K562 (cell line): Measurements from ENCODE around the gene DIAPH1. TPM values are rescaled to one million over a fixed set of nuclear protein-coding genes. Genes with fewer than 3 reads are reported as not detected.

Experiments used
- ATAC-seq: fragments of 200-7000 bp; cut with Tn5 transposase; 3 replicates; pipeline ENCODE4 v1.9.1; 2020; ENCODE audit warnings: moderate library complexity
- BruUV-seq: library from RNA; stranded (reverse); fragments of 400-500 nt; replicated peaks from 2 replicates; lab custom pipeline; 2021; lab: Mats Ljungman, UMichigan
- CTCF ChIA-PET: fragments of 300-600 bp; formaldehyde crosslinking; extraction: SDS; loops from one replicate; lab custom pipeline; 2021; ENCODE audit warnings: low intra/inter-chr PET ratio; lab: Yijun Ruan, JAX
- POLR2A ChIA-PET: fragments of 300-600, 350-650 bp; sonication (Branson Sonifier 250); formaldehyde crosslinking; extraction: SDS; loops from one replicate; lab custom pipeline; 2021; ENCODE audit warnings: antibody characterized with exemption, inconsistent platforms; lab: Yijun Ruan, JAX
- DNase-seq, 4 experiments: peaks; one replicate each; pipeline versions ENCODE4 v3.0.0 to v3.0.0-alpha.2; 2011 to 2018; ENCODE audit warnings: low spot score in 3 of 4, mixed read lengths in 3 of 4; ENCODE audit errors: extremely low read depth in 1 of 4
- FAIRE-seq: peaks from 2 replicates; lab custom pipeline; 2011; peaks lifted over from hg19 to GRCh38; lab: Jason Lieb, UNC
- H2AFZ ChIP-seq: 2 replicates; pipeline ENCODE4 v1.6.0; 2011; ENCODE audit warnings: low read depth, low read length, control low read depth, inconsistent platforms
- H3K27ac ChIP-seq: fragments of 200-600 bp; 3 replicates; pipeline ENCODE4 v1.8.0; 2011; ENCODE audit warnings: low read depth, mild to moderate bottlenecking, control low read depth, inconsistent platforms, low read length, moderate library complexity, mixed read lengths; ENCODE audit errors: extremely low read depth
- H3K27me3 ChIP-seq, 2 experiments: fragments of 300-600 bp in 1 of 2; 2 replicates in 1 of 2; 3 replicates in 1 of 2; pipeline versions ENCODE4 v1.6.0 to v1.8.0; 2011; ENCODE audit warnings: inconsistent platforms in 2 of 2, low read length in 2 of 2, mild to moderate bottlenecking in 1 of 2, mixed read lengths in 1 of 2, moderate library complexity in 1 of 2; ENCODE audit not compliant: control insufficient read depth in 2 of 2, insufficient read depth in 2 of 2
- H3K36me3 ChIP-seq: fragments of 300-600 bp; 3 replicates; pipeline ENCODE4 v1.8.0; 2011; ENCODE audit warnings: mild to moderate bottlenecking, low read length, inconsistent platforms; ENCODE audit not compliant: control insufficient read depth, insufficient read depth
- H3K4me1 ChIP-seq, 2 experiments: fragments of 200-600 bp in 1 of 2; replicated peaks in 1 of 2; 2 replicates in 1 of 2; 3 replicates in 1 of 2; pipeline versions ENCODE4 v1.5.1 to v1.8.0; 2011; ENCODE audit warnings: inconsistent platforms in 2 of 2, low read length in 2 of 2, mild to moderate bottlenecking in 1 of 2, mixed read lengths in 1 of 2, moderate library complexity in 1 of 2; ENCODE audit not compliant: control insufficient read depth in 2 of 2, insufficient read depth in 2 of 2
- H3K4me2 ChIP-seq: 2 replicates; pipeline ENCODE4 v1.6.1; 2011; ENCODE audit warnings: low read length, control low read depth, inconsistent platforms, mixed read lengths; ENCODE audit not compliant: insufficient read depth
- H3K4me3 ChIP-seq: fragments of 200-600 bp; sonication (generic), shearing (Covaris generic); 2 replicates; pipeline ENCODE4 v1.5.1; 2016; ENCODE audit warnings: control low read depth, inconsistent platforms
- H3K79me2 ChIP-seq: fragments of 200-600 bp; 3 replicates; pipeline ENCODE4 v1.8.0; 2011; ENCODE audit warnings: low read length, inconsistent platforms; ENCODE audit not compliant: control insufficient read depth, insufficient read depth
- H3K9ac ChIP-seq, 2 experiments: 2 replicates each; pipeline versions ENCODE4 v1.6.0 to v1.6.1; 2011; ENCODE audit warnings: low read depth in 2 of 2, low read length in 2 of 2, control low read depth in 1 of 2, inconsistent platforms in 1 of 2, mild to moderate bottlenecking in 1 of 2, mixed read lengths in 1 of 2; ENCODE audit not compliant: insufficient read depth in 1 of 2
- H3K9me1 ChIP-seq: one replicate; pipeline ENCODE4 v1.6.0; 2011; ENCODE audit warnings: inconsistent platforms, mild to moderate bottlenecking, low read length, moderate library complexity; ENCODE audit not compliant: control insufficient read depth, insufficient read depth
- H3K9me3 ChIP-seq: replicated peaks from 2 replicates; pipeline ENCODE4 v1.5.1; 2011; ENCODE audit warnings: low read depth, low read length, inconsistent platforms; ENCODE audit not compliant: control insufficient read depth, insufficient read depth
- H4K20me1 ChIP-seq: replicated peaks from 2 replicates; pipeline ENCODE4 v1.6.1; 2011; ENCODE audit warnings: low read length, inconsistent platforms, mixed read lengths; ENCODE audit not compliant: control insufficient read depth, insufficient read depth
- CBFA2T2 ChIP-seq: fragments of 450-650 bp; conservative IDR thresholded peaks from 2 replicates; pipeline ENCODE4 v1.6.1; 2017; ENCODE audit warnings: mild to moderate bottlenecking
- CBX2 ChIP-seq: fragments of 200-600 bp; sonication (generic); IDR thresholded peaks from one replicate; pipeline ENCODE4 v1.6.1; 2012; ENCODE audit warnings: mild to moderate bottlenecking, low read length, inconsistent platforms; ENCODE audit not compliant: insufficient read depth, poor library complexity, severe bottlenecking
- CLOCK ChIP-seq: fragments of 250-450 bp; sonication (Bioruptor Pico); IDR thresholded peaks from 2 replicates; pipeline ENCODE4 v1.4.0; 2020; ENCODE audit warnings: mild to moderate bottlenecking, moderate library complexity, borderline replicate concordance
- GATAD2A ChIP-seq: fragments of 450-650 bp; IDR thresholded peaks from 2 replicates; pipeline ENCODE4 v1.6.1; 2017
- HNRNPL ChIP-seq: fragments of 200-400 bp; formaldehyde crosslinking; IDR thresholded peaks from 2 replicates; pipeline ENCODE4 v1.6.1; 2017; ENCODE audit warnings: low read depth, mild to moderate bottlenecking, low read length
- KDM5B ChIP-seq: fragments of 200-600 bp; sonication (generic); IDR thresholded peaks from 2 replicates; pipeline ENCODE4 v1.6.1; 2012; ENCODE audit warnings: low read depth, mild to moderate bottlenecking, moderate library complexity, low read length, control low read depth, inconsistent platforms; ENCODE audit not compliant: insufficient replicate concordance
- MCM7 ChIP-seq, 2 experiments: fragments of 450-650 bp; IDR thresholded peaks; 2 replicates each; pipeline ENCODE4 v1.6.1; 2016 to 2018
- MLX ChIP-seq, 2 experiments: fragments of 450-650 bp in 1 of 2; sonication (generic) in 1 of 2; formaldehyde crosslinking; conservative IDR thresholded peaks; 2 replicates each; pipeline versions ENCODE4 v1.4.0 to v1.8.1; 2020 to 2022; ENCODE audit warnings: mild to moderate bottlenecking in 1 of 2, missing genetic modification reagents in 1 of 2
- PRPF4 ChIP-seq: fragments of 200-400 bp; formaldehyde crosslinking; IDR thresholded peaks from one replicate; pipeline ENCODE4 v1.6.1; 2017; ENCODE audit warnings: low read length, low read depth, mild to moderate bottlenecking; ENCODE audit not compliant: insufficient read depth, poor library complexity, severe bottlenecking
- RFX1 ChIP-seq: fragments of 450-650 bp; IDR thresholded peaks from 2 replicates; pipeline ENCODE4 v1.6.1; 2016; ENCODE audit warnings: mild to moderate bottlenecking, moderate library complexity
- SAFB2 ChIP-seq: fragments of 200-400 bp; formaldehyde crosslinking; IDR thresholded peaks from 2 replicates; pipeline ENCODE4 v1.6.1; 2018; ENCODE audit warnings: borderline replicate concordance, low read length, low read depth, moderate library complexity; ENCODE audit not compliant: severe bottlenecking
- TSC22D4 ChIP-seq: fragments of 450-650 bp; IDR thresholded peaks from 2 replicates; pipeline ENCODE4 v1.6.1; 2016; ENCODE audit warnings: missing genetic modification characterization, missing biosample characterization, control low read depth
- ZNF253 ChIP-seq: fragments of 250-450 bp; sonication (Bioruptor Pico); conservative IDR thresholded peaks from 2 replicates; pipeline ENCODE4 v1.6.1; 2021; ENCODE audit warnings: mild to moderate bottlenecking
- ZNF551 ChIP-seq: fragments of 250-450 bp; sonication (Bioruptor Pico); IDR thresholded peaks from 2 replicates; pipeline ENCODE4 v1.5.0; 2021; ENCODE audit warnings: mild to moderate bottlenecking, moderate library complexity
- ZNF707 ChIP-seq: fragments of 250-450 bp; sonication (Bioruptor Pico); conservative IDR thresholded peaks from 2 replicates; pipeline ENCODE4 v1.8.0; 2022; ENCODE audit warnings: inconsistent platforms, mild to moderate bottlenecking, moderate library complexity
- ZNF79 ChIP-seq: fragments of 250-450 bp; sonication (Bioruptor Pico); IDR thresholded peaks from 2 replicates; pipeline ENCODE4 v1.4.0; 2020; ENCODE audit warnings: low read depth, mild to moderate bottlenecking, moderate library complexity
- WGBS: fragments of 100-300 bp; shearing (Covaris generic); methylation state at CpG from one replicate; pipeline ENCODE4 v1.1.6; 2016; ENCODE audit warnings: low coverage, mixed read lengths; ENCODE audit not compliant: insufficient coverage; ENCODE audit errors: missing lambda C conversion rate; 5-methylcytosine and 5-hydroxymethylcytosine counted together
- in situ Hi-C: fragments of 300-500 bp; cut with MboI; formaldehyde crosslinking; loops from 4 replicates; pipeline ENCODE4 v1.15.0; 2018; ENCODE audit warnings: inconsistent platforms, mixed read lengths
- intact Hi-C: fragments of 100-400 bp; cut with micrococcal nuclease; formaldehyde crosslinking; loops from 2 replicates; pipeline ENCODE4 v1.14.2; 2022
- polyA plus RNA-seq, 8 experiments: library from polyadenylated mRNA; depleted of rRNA in 4 of 8; stranded (reverse) in 5 of 8; unstranded in 3 of 8; fragments of >200 nt; fragmentation: Nextera tagmentation in 2 of 8; fragmentation: Illumina TruSeq in 1 of 8; extraction: Ambion mirVana in 2 of 8; extraction: Trizol in 1 of 8; gene quantifications; 2 replicates each; pipeline versions ENCODE4 v1.2.1 to v1.2.3, GENCODE V29; 2011 to 2014; ENCODE audit warnings: inconsistent platforms in 1 of 8, missing spikeins in 1 of 8
- total RNA-seq, 7 experiments: library from RNA; depleted of rRNA in 6 of 7; stranded (reverse); fragments of >200 nt in 6 of 7; fragmentation: Illumina TruSeq in 2 of 7; extraction: Trizol in 2 of 7; gene quantifications; 2 replicates each; pipeline versions ENCODE4 v1.2.1 to v1.2.3, GENCODE V29; 2011 to 2021; ENCODE audit warnings: low replicate concordance in 1 of 7

DIAPH1 gene
- total and polyA plus RNA-seq, 9 of the 15 experiments (the other 6 are each of a cell fraction or from before 2014, with no cell fraction given), result 60.8 to 328 (median 97.8) TPM

GRCh38 chr5:141486091-141486490, 132.7 kb downstream of the DIAPH1 start:
- no peaks in the 10 kb centered on the region for H3K9me3 ChIP-seq
- no peaks in the 10 kb centered on the region for H3K9me1 ChIP-seq
- BruUV-seq, result no TSS peak
- peaks cover 0 to 6% of the 10 kb centered on the region in 2 experiments; a peak in 2 of 5 replicates for H3K4me1 ChIP-seq
- intact Hi-C loops, result no loop called here
- no peak overlapping the region for H3K27ac ChIP-seq
- in situ Hi-C loops, result no loop called here
- ATAC-seq (no peak), DNase-seq (no peak)
- POLR2A ChIA-PET, result interaction anchor here (0.9 kb wide), 1 partner anchor 29 kb away, joined by 4 read pairs; no protein-coding TSS in a partner anchor
- H2AFZ ChIP-seq, result no peak overlapping the region
- WGBS, result 17% methylated on average over 9 of the region's 9 CpGs
- H3K36me3 ChIP-seq, result no peaks in the 10 kb centered on the region
- no peak overlapping the region for H3K4me3 ChIP-seq
- H3K27me3 ChIP-seq, result peaks cover 61 to 67% of the 10 kb centered on the region in 2 experiments
- no peak overlapping the region for H3K9ac ChIP-seq
- H3K79me2 ChIP-seq, result no peaks in the 10 kb centered on the region
- TF ChIP-seq CLOCK (no peak), MLX (CRISPR knock-in tag; conservative IDR thresholded peaks at IDR 0.05) (no peak), CBX2 (no peak), TSC22D4 (tag) (no peak), SAFB2 (no peak), ZNF253 (CRISPR knock-in tag) (no peak), RFX1 (no peak), HNRNPL (no peak), PRPF4 (no peak), KDM5B (no peak), GATAD2A (no peak), ZNF551 (CRISPR knock-in tag) (no peak), MCM7 (IDR thresholded peaks at IDR 0.05) (no peak), CBFA2T2 (no peak), ZNF707 (no peak), ZNF79 (no peak)
- TF ChIP-seq, all 486 proteins: peak for 0
- H3K4me2 ChIP-seq, result no peak overlapping the region
- 0 out of 2 replicates have a peak, but pooled peaks cover 5% of the 10 kb centered on the region for H4K20me1 ChIP-seq
- no peak for FAIRE-seq
- CTCF ChIA-PET, result no interaction called here
